ENCODE results near the gene PCDHA10.

DNA sequence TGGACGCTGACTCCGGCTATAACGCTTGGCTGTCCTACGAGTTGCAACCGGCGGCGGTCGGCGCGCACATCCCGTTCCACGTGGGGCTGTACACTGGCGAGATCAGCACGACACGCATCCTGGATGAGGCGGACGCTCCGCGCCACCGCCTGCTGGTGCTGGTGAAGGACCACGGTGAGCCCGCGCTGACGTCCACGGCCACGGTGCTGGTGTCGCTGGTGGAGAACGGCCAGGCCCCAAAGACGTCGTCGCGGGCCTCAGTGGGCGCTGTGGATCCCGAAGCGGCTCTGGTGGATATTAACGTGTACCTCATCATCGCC lies 21.5 kb downstream of the PCDHA10 start:
- TF ChIP-seq CTCF (optimal IDR thresholded peaks at IDR 0.05 in 1 of 3, IDR thresholded peaks at IDR 0.05 in 1 of 3, conservative IDR thresholded peaks at IDR 0.05 in 1 of 3; ENCODE audit: extremely low read depth in 1 of 3, insufficient read depth in 2 of 3, low read length in 3 of 3) = no peak
- TF ChIP-seq EZH2 (IDR thresholded peaks at IDR 0.05; ENCODE audit: low read length) = no peak

Measured in keratinocyte (primary cell).